Measurements from ENCODE around the gene LONRF2. TPM values are rescaled to one million over a fixed set of nuclear protein-coding genes. Genes with fewer than 3 reads are reported as not detected.
"Not testable (repeated sequence)": the region's sequence is repeated elsewhere in the genome, so short reads cannot be mapped to it uniquely, and the experiment has no call there.

LONRF2 gene
- total RNA-seq, 1 experiment from 2014 or later = 9.7 TPM

DNA sequence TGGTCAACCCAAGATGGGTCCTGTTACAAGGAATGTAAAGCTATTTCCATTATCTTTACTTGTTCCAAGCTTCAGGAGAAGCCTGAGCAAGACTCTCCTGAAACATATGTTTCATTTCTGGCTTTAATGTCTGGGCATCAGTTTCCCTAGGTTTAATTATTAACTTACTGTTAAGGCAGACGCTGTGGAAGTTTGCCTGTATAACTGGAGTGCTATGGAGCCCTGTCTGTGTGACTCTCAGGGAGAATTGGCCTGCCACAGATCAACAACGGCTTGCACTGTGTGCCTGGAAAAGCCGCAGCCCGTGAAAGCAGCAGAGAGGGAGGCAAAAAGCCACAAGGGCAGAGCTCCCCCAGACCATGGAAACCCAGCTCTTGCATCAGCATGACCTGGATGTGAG, 22.1 kb upstream of the LONRF2 start:
- intact Hi-C loops (cut with micrococcal nuclease; ENCODE audit: unreplicated experiment) = no loop called here
- H3K4me1 Mint-ChIP-seq (ENCODE audit: low read depth, unreplicated experiment) = peaks cover 30% of the 10 kb centered on the region
- no peak overlapping the region for H3K27ac Mint-ChIP-seq (ENCODE audit: unreplicated experiment)
- peaks cover 3% of the 10 kb centered on the region for H3K9me3 Mint-ChIP-seq (ENCODE audit: low read depth, unreplicated experiment)
- no peaks in the 10 kb centered on the region for H3K36me3 Mint-ChIP-seq (ENCODE audit: insufficient read depth, unreplicated experiment)
- DNase-seq = no peak
- no peaks in the 10 kb centered on the region for H3K27me3 Mint-ChIP-seq (ENCODE audit: unreplicated experiment)
- TF ChIP-seq, protein P1, sequence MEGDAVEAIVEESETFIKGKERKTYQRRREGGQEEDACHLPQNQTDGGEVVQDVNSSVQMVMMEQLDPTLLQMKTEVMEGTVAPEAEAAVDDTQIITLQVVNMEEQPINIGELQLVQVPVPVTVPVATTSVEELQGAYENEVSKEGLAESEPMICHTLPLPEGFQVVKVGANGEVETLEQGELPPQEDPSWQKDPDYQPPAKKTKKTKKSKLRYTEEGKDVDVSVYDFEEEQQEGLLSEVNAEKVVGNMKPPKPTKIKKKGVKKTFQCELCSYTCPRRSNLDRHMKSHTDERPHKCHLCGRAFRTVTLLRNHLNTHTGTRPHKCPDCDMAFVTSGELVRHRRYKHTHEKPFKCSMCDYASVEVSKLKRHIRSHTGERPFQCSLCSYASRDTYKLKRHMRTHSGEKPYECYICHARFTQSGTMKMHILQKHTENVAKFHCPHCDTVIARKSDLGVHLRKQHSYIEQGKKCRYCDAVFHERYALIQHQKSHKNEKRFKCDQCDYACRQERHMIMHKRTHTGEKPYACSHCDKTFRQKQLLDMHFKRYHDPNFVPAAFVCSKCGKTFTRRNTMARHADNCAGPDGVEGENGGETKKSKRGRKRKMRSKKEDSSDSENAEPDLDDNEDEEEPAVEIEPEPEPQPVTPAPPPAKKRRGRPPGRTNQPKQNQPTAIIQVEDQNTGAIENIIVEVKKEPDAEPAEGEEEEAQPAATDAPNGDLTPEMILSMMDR (IDR thresholded peaks at IDR 0.05; ENCODE audit: unreplicated experiment) = no peak
- BruUV-seq (replicated peaks) = no TSS peak
- H3K4me3 Mint-ChIP-seq (ENCODE audit: low read depth, unreplicated experiment) = no peak overlapping the region
- CTCF ChIA-PET = no interaction called here

DNA sequence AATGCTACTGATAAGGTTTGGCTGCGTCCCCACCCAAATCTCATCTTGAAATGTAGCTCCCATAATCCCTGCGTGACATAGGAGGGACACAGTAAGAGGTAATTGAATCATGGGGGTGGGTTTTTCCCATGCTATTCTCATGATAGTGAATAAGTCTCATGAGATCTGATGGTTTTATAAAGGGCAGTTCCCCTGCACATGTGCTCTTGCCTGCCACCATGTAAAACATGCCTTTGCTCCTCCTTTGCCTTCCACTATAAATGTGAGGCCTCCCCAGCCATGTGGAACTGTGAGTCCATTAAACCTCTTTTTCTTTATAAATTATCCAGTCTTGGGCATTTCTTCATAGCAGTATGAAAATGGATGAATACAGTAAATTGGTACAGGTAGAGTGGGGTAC, 20.2 kb upstream of the LONRF2 start:
- H3K4me3 Mint-ChIP-seq (ENCODE audit: low read depth, unreplicated experiment); H3K9me3 Mint-ChIP-seq (ENCODE audit: low read depth, unreplicated experiment); intact Hi-C loops (cut with micrococcal nuclease; ENCODE audit: unreplicated experiment); CTCF ChIA-PET; BruUV-seq (replicated peaks); DNase-seq; H3K36me3 Mint-ChIP-seq (ENCODE audit: insufficient read depth, unreplicated experiment); H3K27me3 Mint-ChIP-seq (ENCODE audit: unreplicated experiment); H3K27ac Mint-ChIP-seq (ENCODE audit: unreplicated experiment): not testable (repeated sequence)
- peaks cover 12% of the 10 kb centered on the region for H3K4me1 Mint-ChIP-seq (ENCODE audit: low read depth, unreplicated experiment)

DNA sequence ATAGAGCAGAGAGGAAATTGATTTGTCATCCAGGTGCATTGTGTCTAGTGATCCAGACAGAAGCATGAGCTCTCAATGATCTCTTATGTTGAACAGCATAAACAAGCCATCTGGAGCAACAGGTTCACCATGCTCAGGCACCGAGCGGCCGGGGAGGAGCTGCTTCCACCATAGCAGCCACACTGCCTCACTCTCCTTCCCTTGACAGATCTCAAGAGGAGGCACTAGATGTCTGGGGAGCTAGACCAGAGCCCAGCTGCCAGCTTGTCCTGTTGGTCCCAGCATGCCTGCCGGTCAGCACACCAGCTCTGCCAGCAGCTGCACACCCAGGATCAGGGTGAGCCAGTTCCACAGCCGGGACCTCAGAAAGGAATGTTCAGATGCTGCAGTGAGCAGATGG, 17.5 kb upstream of the LONRF2 start:
- intact Hi-C loops (cut with micrococcal nuclease; ENCODE audit: unreplicated experiment) = no loop called here
- no peaks in the 10 kb centered on the region for H3K36me3 Mint-ChIP-seq (ENCODE audit: insufficient read depth, unreplicated experiment)
- TF ChIP-seq, protein P1 (IDR thresholded peaks at IDR 0.05; ENCODE audit: unreplicated experiment) = no peak
- CTCF ChIA-PET = interaction anchor here (0.5 kb wide), 1 partner anchor 764 kb away, joined by 6 read pairs; no protein-coding TSS in a partner anchor
- BruUV-seq (replicated peaks) = no TSS peak
- no peaks in the 10 kb centered on the region for H3K4me1 Mint-ChIP-seq (ENCODE audit: low read depth, unreplicated experiment)
- no peak overlapping the region for H3K4me3 Mint-ChIP-seq (ENCODE audit: low read depth, unreplicated experiment)
- no peak for DNase-seq
- no peak overlapping the region for H3K27ac Mint-ChIP-seq (ENCODE audit: unreplicated experiment)
- H3K27me3 Mint-ChIP-seq (ENCODE audit: unreplicated experiment) = no peaks in the 10 kb centered on the region
- H3K9me3 Mint-ChIP-seq (ENCODE audit: low read depth, unreplicated experiment) = peaks cover 3% of the 10 kb centered on the region

DNA sequence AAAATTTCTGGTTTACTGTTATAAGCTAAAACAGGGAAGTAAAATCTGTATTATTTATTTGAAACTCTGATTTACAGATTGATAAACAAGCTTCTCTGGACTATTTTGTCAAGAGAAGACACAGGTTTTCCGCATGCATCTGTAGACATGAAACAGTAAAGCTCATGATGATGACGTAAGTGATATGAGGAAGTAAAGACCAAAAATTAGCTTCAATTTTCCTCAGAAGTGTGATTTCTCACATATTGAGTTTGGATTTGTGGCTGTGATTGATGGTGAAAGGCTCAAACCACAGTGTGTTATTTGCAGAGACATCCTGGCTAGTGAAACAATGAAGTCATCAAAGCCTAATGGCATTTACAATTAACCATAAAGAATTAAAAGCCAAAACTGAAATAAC, 12.6 kb upstream of the LONRF2 start:
- no peaks in the 10 kb centered on the region for H3K4me1 Mint-ChIP-seq (ENCODE audit: low read depth, unreplicated experiment)
- no TSS peak for BruUV-seq (replicated peaks)

DNA sequence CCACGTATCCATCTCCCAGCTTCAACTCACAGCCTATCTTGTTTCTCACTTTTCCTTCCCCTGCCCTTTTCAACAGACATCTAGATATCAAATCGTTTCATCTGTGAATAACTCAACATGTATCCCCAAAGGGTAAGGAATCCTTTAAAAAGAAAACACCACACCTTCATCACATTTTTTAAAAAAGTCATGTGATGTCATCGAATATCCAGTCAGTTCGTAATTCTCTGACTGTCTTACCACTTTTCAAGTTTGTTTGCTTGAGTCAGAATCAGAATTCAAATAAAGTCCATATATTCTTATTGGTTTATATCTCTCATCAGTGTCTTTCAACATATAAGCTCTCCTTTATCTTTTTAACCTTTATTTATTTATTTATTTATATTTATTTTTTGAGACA, 5.4 kb upstream of the LONRF2 start:
- H3K27ac Mint-ChIP-seq (ENCODE audit: unreplicated experiment) = no peak overlapping the region
- peaks cover under 1% of the 10 kb centered on the region for H3K36me3 Mint-ChIP-seq (ENCODE audit: insufficient read depth, unreplicated experiment)
- CTCF ChIA-PET = interaction anchor here (1.0 kb wide), 1 partner anchor 14 kb away, joined by 3 read pairs; no protein-coding TSS in a partner anchor
- H3K9me3 Mint-ChIP-seq (ENCODE audit: low read depth, unreplicated experiment) = no peaks in the 10 kb centered on the region
- no peak for DNase-seq
- BruUV-seq (replicated peaks) = no TSS peak
- no peaks in the 10 kb centered on the region for H3K27me3 Mint-ChIP-seq (ENCODE audit: unreplicated experiment)
- H3K4me1 Mint-ChIP-seq (ENCODE audit: low read depth, unreplicated experiment) = peaks cover 3% of the 10 kb centered on the region
- intact Hi-C loops (cut with micrococcal nuclease; ENCODE audit: unreplicated experiment) = no loop called here
- TF ChIP-seq, protein P1 (IDR thresholded peaks at IDR 0.05; ENCODE audit: unreplicated experiment) = no peak
- H3K4me3 Mint-ChIP-seq (ENCODE audit: low read depth, unreplicated experiment) = no peak overlapping the region

More for the DNA sequence above, 12.6 kb upstream of the LONRF2 start:
- Mint-ChIP-seq H3K27ac (ENCODE audit: unreplicated experiment) (no peak overlapping the region), H3K36me3 (ENCODE audit: insufficient read depth, unreplicated experiment) (no peaks in the 10 kb centered on the region), H3K9me3 (ENCODE audit: low read depth, unreplicated experiment) (no peaks in the 10 kb centered on the region), H3K27me3 (ENCODE audit: unreplicated experiment) (no peaks in the 10 kb centered on the region), H3K4me3 (ENCODE audit: low read depth, unreplicated experiment) (no peak overlapping the region)
- CTCF ChIA-PET = no interaction called here
- TF ChIP-seq, protein P1 (IDR thresholded peaks at IDR 0.05; ENCODE audit: unreplicated experiment) = no peak
- intact Hi-C loops (cut with micrococcal nuclease; ENCODE audit: unreplicated experiment) = no loop called here
- DNase-seq = no peak
